ENCODE results near the gene TTLL4.

- no peak for TF ChIP-seq EZH2 (IDR thresholded peaks at IDR 0.05)
- no peak for TF ChIP-seq POLR2AphosphoS5 (IDR thresholded peaks at IDR 0.05; ENCODE audit: borderline replicate concordance, low read depth, low read length)
These were observed 35.2 kb downstream of the TTLL4 start for GRCh38 chr2:218745559-218746469.

Measured in SK-N-MC (cell line).